Esophagus muscularis mucosa (tissue), 4 donors: ENCODE data around the gene HOMER2.
"Not testable (repeated sequence)": the region's sequence is repeated elsewhere in the genome, so short reads cannot be mapped to it uniquely, and the experiment has no call there.

ENCODE experiments used
- CTCF ChIP-seq, 3 experiments: fragments of 200-600 bp in 2 of 3; fragments of 450-650 bp in 1 of 3; sonication (generic) in 2 of 3; IDR thresholded peaks; one replicate each; pipeline ENCODE4 v1.5.1; 2017 to 2019; ENCODE audit warnings: antibody characterized with exemption in 3 of 3, mild to moderate bottlenecking in 2 of 3, moderate library complexity in 1 of 3
- EP300 ChIP-seq: sonication (generic); formaldehyde crosslinking; IDR thresholded peaks from one replicate; pipeline ENCODE4 v1.6.1; 2017; ENCODE audit warnings: antibody characterized with exemption
- POLR2A ChIP-seq: fragments of 450-650 bp; IDR thresholded peaks from one replicate; pipeline ENCODE4 v1.6.1; 2017; ENCODE audit warnings: antibody characterized with exemption, moderate library complexity, mild to moderate bottlenecking, low read depth
- POLR2AphosphoS5 ChIP-seq, 2 donors: sonication (generic); formaldehyde crosslinking; IDR thresholded peaks; one replicate each; pipeline ENCODE4 v1.6.1; 2017; ENCODE audit warnings: antibody characterized with exemption in 2 of 2

GRCh38 chr15:82939678-82940077, 12.8 kb downstream of the HOMER2 start:
- TF ChIP-seq EP300; CTCF (IDR thresholded peaks at IDR 0.05); POLR2A; POLR2AphosphoS5 (IDR thresholded peaks at IDR 0.05): not testable (repeated sequence)
